Thyroid gland (tissue), 4 donors: Measurements from ENCODE around the gene TYROBP. TPM values are rescaled to one million over a fixed set of nuclear protein-coding genes. Genes with fewer than 3 reads are reported as not detected.
A peak's percentile ranks its signal among the peaks of the same experiment; 100 is the strongest.

ENCODE experiments used
- DNase-seq, 2 donors: peaks; one replicate each; pipeline ENCODE4 v3.0.0-alpha.2; 2019
- H3K27ac ChIP-seq, 3 donors: fragments of 200-600 bp; sonication (generic); 1 replicate in 2 of 3; 2 replicates in 1 of 3; pipeline ENCODE4 v1.5.1; 2016 to 2019; ENCODE audit warnings: mild to moderate bottlenecking in 1 of 3, moderate library complexity in 1 of 3
- H3K27me3 ChIP-seq: fragments of 200-600 bp; sonication (generic); one replicate; pipeline ENCODE4 v1.5.1; 2019
- H3K36me3 ChIP-seq, 2 donors: fragments of 200-600 bp; sonication (generic); one replicate each; pipeline ENCODE4 v1.5.1; 2016 to 2019
- H3K4me1 ChIP-seq, 2 donors: fragments of 200-600 bp; sonication (generic); one replicate each; pipeline ENCODE4 v1.5.1; 2017 to 2019
- H3K4me3 ChIP-seq, 3 donors: fragments of 200-600 bp; sonication (generic); replicated peaks in 1 of 3; 1 replicate in 2 of 3; 2 replicates in 1 of 3; pipeline ENCODE4 v1.5.1; 2016; ENCODE audit warnings: mild to moderate bottlenecking in 1 of 3
- H3K9me3 ChIP-seq: fragments of 200-600 bp; sonication (generic); one replicate; pipeline ENCODE4 v1.5.1; 2017
- CTCF ChIP-seq, 6 experiments: fragments of 200-600 bp in 3 of 6; fragments of 450-650 bp in 3 of 6; sonication (generic) in 3 of 6; IDR thresholded peaks; one replicate each; pipeline ENCODE4 v1.5.1; 2016 to 2019; ENCODE audit warnings: antibody characterized with exemption in 6 of 6, mild to moderate bottlenecking in 2 of 6, inconsistent platforms in 1 of 6, moderate library complexity in 1 of 6
- POLR2A ChIP-seq, 2 donors: fragments of 450-650 bp; IDR thresholded peaks; one replicate each; pipeline ENCODE4 v1.6.1; 2017; ENCODE audit warnings: antibody characterized with exemption in 2 of 2, mild to moderate bottlenecking in 2 of 2, moderate library complexity in 1 of 2
- whole genome bisulfite sequencing, 2 donors: methylation state at CpG; one replicate each; pipeline ENCODE4 v1.1.5; 2017; 5-methylcytosine and 5-hydroxymethylcytosine counted together
- intact Hi-C: fragments of 100-400 bp; cut with DNase I; formaldehyde crosslinking; loops from one replicate; pipeline ENCODE4 v1.15.1; 2023
- total RNA-seq, 4 donors: library from RNA; depleted of rRNA; stranded (reverse); fragments of >200 nt; gene quantifications; one replicate each; pipeline ENCODE4 v1.2.3, GENCODE V29; 2016

Gene TYROBP
- total RNA-seq, 4 donors from 2014 or later = 10.1 to 80.4 (median 27.5) TPM

GRCh38 chr19:35885225-35885738, 22.8 kb downstream of the TYROBP start:
- intact Hi-C loops = no loop called here
- WGBS, 2 donors = 96 to 97% methylated on average over 6 of the region's 6 CpGs

GRCh38 chr19:35883882-35884281, 24.2 kb downstream of the TYROBP start:
- Histone ChIP-seq H3K9me3 (no peaks in the 10 kb centered on the region), H3K27ac (no peak overlapping the region), H3K4me3 (no peak overlapping the region), H3K36me3 (peaks cover 13% of the 10 kb centered on the region in 2 donors), H3K27me3 (no peaks in the 10 kb centered on the region), H3K4me1 (no peaks in the 10 kb centered on the region)
- TF ChIP-seq CTCF (IDR thresholded peaks at IDR 0.05) (no peak), POLR2A (IDR thresholded peaks at IDR 0.05) (no peak)
- WGBS, 2 donors = 28 to 43% methylated on average over 2 of the region's 2 CpGs
- DNase-seq = no peak
- intact Hi-C loops = loop anchor here (2.0 kb wide), 1 partner anchor 49 kb away; no protein-coding TSS in a partner anchor

More at GRCh38 chr19:35885225-35885738, 22.8 kb downstream of the TYROBP start:
- DNase-seq = no peak
- Histone ChIP-seq H3K4me1 (no peaks in the 10 kb centered on the region), H3K27ac (no peak overlapping the region), H3K36me3 (peaks cover 21 to 27% of the 10 kb centered on the region in 2 donors), H3K27me3 (no peaks in the 10 kb centered on the region), H3K4me3 (no peak overlapping the region), H3K9me3 (no peaks in the 10 kb centered on the region)
- TF ChIP-seq CTCF (IDR thresholded peaks at IDR 0.05) = no peak

GRCh38 chr19:35882114-35882832, 25.8 kb downstream of the TYROBP start:
- H3K27me3 ChIP-seq = no peaks in the 10 kb centered on the region
- H3K36me3 ChIP-seq = no peaks in the 10 kb centered on the region
- 27 to 28% methylated on average over 8 of the region's 8 CpGs for WGBS, 2 donors
- peak; percentile 28 to 39 for DNase-seq
- TF ChIP-seq CTCF (IDR thresholded peaks at IDR 0.05) = peak in 5 of 6 experiments; percentile 20 to 75 (median 60)
- TF ChIP-seq POLR2A (IDR thresholded peaks at IDR 0.05) = no peak
- intact Hi-C loops = loop anchor here (2.0 kb wide), 1 partner anchor 51 kb away; no protein-coding TSS in a partner anchor
- no peaks in the 10 kb centered on the region for H3K9me3 ChIP-seq
- H3K4me1 ChIP-seq = no peaks in the 10 kb centered on the region
- no peak overlapping the region for H3K27ac ChIP-seq
- H3K4me3 ChIP-seq = no peak overlapping the region

- H3K4me1 ChIP-seq = no peaks in the 10 kb centered on the region
- H3K27ac ChIP-seq = no peak overlapping the region
- no peak overlapping the region for H3K4me3 ChIP-seq
- H3K27me3 ChIP-seq = no peaks in the 10 kb centered on the region
- DNase-seq = peak; percentile 88 to 91
- H3K9me3 ChIP-seq = no peaks in the 10 kb centered on the region
- WGBS, 2 donors = 2 to 4% methylated on average over 17 to 18 of the region's 28 CpGs
- H3K36me3 ChIP-seq = no peaks in the 10 kb centered on the region
- TF ChIP-seq POLR2A (IDR thresholded peaks at IDR 0.05) = no peak
- TF ChIP-seq CTCF (IDR thresholded peaks at IDR 0.05) = no peak
- intact Hi-C loops = no loop called here
These were observed 28.3 kb downstream of the TYROBP start for GRCh38 chr19:35879770-35880317.

GRCh38 chr19:35879068-35879467, 29.0 kb downstream of the TYROBP start:
- Histone ChIP-seq H3K4me1 (no peaks in the 10 kb centered on the region), H3K27ac (no peak overlapping the region), H3K27me3 (no peaks in the 10 kb centered on the region), H3K9me3 (no peaks in the 10 kb centered on the region), H3K36me3 (no peaks in the 10 kb centered on the region), H3K4me3 (no peak overlapping the region)
- TF ChIP-seq CTCF (IDR thresholded peaks at IDR 0.05) (no peak), POLR2A (IDR thresholded peaks at IDR 0.05) (no peak)
- intact Hi-C loops = no loop called here
- no peak for DNase-seq
- WGBS, 2 donors = 42 to 52% methylated on average over 19 to 23 of the region's 23 CpGs
